Neural cell (in vitro differentiated cells): ENCODE results near the gene ACER2. TPM values are rescaled to one million over a fixed set of nuclear protein-coding genes. Genes with fewer than 3 reads are reported as not detected.
A peak's percentile ranks its signal among the peaks of the same experiment; 100 is the strongest.

Experiments used
- H2AFZ ChIP-seq: fragments of 200-600, 300-800 bp; sonication (generic), shearing (Covaris generic); 2 replicates; pipeline ENCODE4 v1.6.0; 2014; ENCODE audit warnings: low read depth, mild to moderate bottlenecking, antibody characterized with exemption, low read length, moderate library complexity
- H3F3A ChIP-seq: fragments of 200-600 bp; shearing (Covaris generic); 2 replicates; pipeline ENCODE4 v1.6.1; 2016; ENCODE audit warnings: mild to moderate bottlenecking, moderate library complexity, mixed read lengths, antibody characterized with exemption, low read length; ENCODE audit not compliant: insufficient read depth, poor library complexity, severe bottlenecking
- H3K27ac ChIP-seq: fragments of 200-600, 300-800 bp; sonication (generic), shearing (Covaris generic); 2 replicates; pipeline ENCODE4 v1.5.1; 2014; ENCODE audit warnings: mild to moderate bottlenecking, low read length, moderate library complexity
- H3K27me3 ChIP-seq: fragments of 300-800, 200-600 bp; sonication (generic), shearing (Covaris generic); 2 replicates; pipeline ENCODE4 v1.6.0; 2014; ENCODE audit warnings: mild to moderate bottlenecking, low read depth, low read length, moderate library complexity; ENCODE audit not compliant: insufficient read depth
- H3K36me3 ChIP-seq: fragments of 300-800, 200-600 bp; sonication (generic), shearing (Covaris generic); 2 replicates; pipeline ENCODE4 v1.5.1; 2014; ENCODE audit warnings: mild to moderate bottlenecking, antibody characterized with exemption, low read length, moderate library complexity; ENCODE audit not compliant: insufficient read depth
- H3K4me2 ChIP-seq: fragments of 300-800, 200-600 bp; sonication (generic), shearing (Covaris generic); 2 replicates; pipeline ENCODE4 v1.6.0; 2014; ENCODE audit warnings: mild to moderate bottlenecking, low read length
- H3K4me3 ChIP-seq: fragments of 300-800, 200-600 bp; sonication (generic), shearing (Covaris generic); 2 replicates; pipeline ENCODE4 v1.5.1; 2014; ENCODE audit warnings: mild to moderate bottlenecking, low read length, moderate library complexity
- H3K79me2 ChIP-seq: fragments of 200-600 bp; shearing (Covaris generic); replicated peaks from 2 replicates; pipeline ENCODE4 v1.6.0; 2014; ENCODE audit warnings: mild to moderate bottlenecking, low read length, moderate library complexity; ENCODE audit not compliant: insufficient read depth
- H3K9ac ChIP-seq: fragments of 300-800, 200-600 bp; sonication (generic), shearing (Covaris generic); 2 replicates; pipeline ENCODE4 v1.6.1; 2016; ENCODE audit warnings: mild to moderate bottlenecking, low read length, mixed read lengths
- H3K9me2 ChIP-seq: fragments of 200-600 bp; shearing (Covaris generic); 2 replicates; pipeline ENCODE4 v1.6.1; 2016; ENCODE audit warnings: mild to moderate bottlenecking, low read length, mixed read lengths; ENCODE audit not compliant: insufficient read depth
- H3K9me3 ChIP-seq: fragments of 200-600, 300-800 bp; sonication (generic), shearing (Covaris generic); 2 replicates; pipeline ENCODE4 v1.6.1; 2016; ENCODE audit warnings: mild to moderate bottlenecking, mixed run types, low read length, moderate library complexity, mixed read lengths
- H4K20me1 ChIP-seq: fragments of 200-600 bp; shearing (Covaris generic); 2 replicates; pipeline ENCODE4 v1.6.1; 2016; ENCODE audit warnings: mild to moderate bottlenecking, mixed run types; ENCODE audit not compliant: insufficient read depth
- CTCF ChIP-seq: fragments of 450-650 bp; IDR thresholded peaks from 2 replicates; pipeline ENCODE4 v1.5.1; 2014; ENCODE audit warnings: antibody characterized with exemption, mild to moderate bottlenecking, moderate library complexity; ENCODE audit not compliant: poor library complexity, severe bottlenecking
- EP300 ChIP-seq: fragments of 450-650 bp; conservative IDR thresholded peaks from 2 replicates; pipeline ENCODE4 v1.6.1; 2014; ENCODE audit warnings: antibody characterized with exemption, mild to moderate bottlenecking, moderate library complexity; ENCODE audit not compliant: poor library complexity, severe bottlenecking
- MXI1 ChIP-seq: fragments of 450-650 bp; conservative IDR thresholded peaks from 2 replicates; pipeline ENCODE4 v1.6.1; 2014; ENCODE audit warnings: antibody characterized with exemption, mild to moderate bottlenecking; ENCODE audit not compliant: poor library complexity, severe bottlenecking
- POLR2AphosphoS5 ChIP-seq: IDR thresholded peaks from 2 replicates; pipeline ENCODE4 v1.6.1; 2012
- RAD21 ChIP-seq: fragments of 450-650 bp; conservative IDR thresholded peaks from 2 replicates; pipeline ENCODE4 v1.6.1; 2014; ENCODE audit warnings: antibody characterized with exemption, mild to moderate bottlenecking, moderate library complexity
- REST ChIP-seq: IDR thresholded peaks from 2 replicates; pipeline ENCODE4 v1.6.1; 2012; ENCODE audit warnings: borderline replicate concordance
- SMC3 ChIP-seq: fragments of 450-650 bp; conservative IDR thresholded peaks from 2 replicates; pipeline ENCODE4 v1.6.1; 2014; ENCODE audit warnings: antibody characterized with exemption, mild to moderate bottlenecking, moderate library complexity; ENCODE audit not compliant: poor library complexity
- TAF1 ChIP-seq: IDR thresholded peaks from 2 replicates; pipeline ENCODE4 v1.6.1; 2012; ENCODE audit warnings: low read depth
- polyA plus RNA-seq: library from polyadenylated mRNA; depleted of rRNA; stranded (reverse); fragments of >200 nt; gene quantifications from 2 replicates; pipeline ENCODE4 v1.2.3, GENCODE V29; 2014

The ACER2 gene
- polyA plus RNA-seq, 1 donor from 2014 or later = 3.0 TPM

GRCh38 chr9:19376931-19377330 is 31.9 kb upstream of the ACER2 start:
- Histone ChIP-seq H3K27ac (no peak overlapping the region), H3K9me3 (no peaks in the 10 kb centered on the region), H3K79me2 (peaks cover 14% of the 10 kb centered on the region), H2AFZ (no peak overlapping the region), H3K9ac (no peak overlapping the region), H3K9me2 (no peaks in the 10 kb centered on the region), H3F3A (peaks cover 6% of the 10 kb centered on the region), H3K36me3 (peaks cover 5% of the 10 kb centered on the region), H4K20me1 (no peaks in the 10 kb centered on the region), H3K27me3 (no peaks in the 10 kb centered on the region), H3K4me3 (no peak overlapping the region), H3K4me2 (no peak overlapping the region)
- TF ChIP-seq EP300 = no peak
- no peak for TF ChIP-seq POLR2AphosphoS5
- TF ChIP-seq MXI1 = no peak
- TF ChIP-seq CTCF = no peak
- TF ChIP-seq REST = no peak

- Histone ChIP-seq H3K27me3 (no peaks in the 10 kb centered on the region), H3K79me2 (peaks cover 14% of the 10 kb centered on the region), H3K4me3 (peak overlapping the region; percentile 78), H4K20me1 (no peaks in the 10 kb centered on the region), H3K9me2 (no peaks in the 10 kb centered on the region), H3K36me3 (peaks cover 5% of the 10 kb centered on the region), H3K27ac (no peak overlapping the region), H3K9me3 (no peaks in the 10 kb centered on the region), H3K4me2 (no peak overlapping the region), H2AFZ (no peak overlapping the region), H3F3A (peaks cover 6% of the 10 kb centered on the region), H3K9ac (no peak overlapping the region)
- TF ChIP-seq POLR2AphosphoS5 (no peak), TAF1 (no peak), EP300 (no peak), MXI1 (no peak)
These were observed 30.6 kb upstream of the ACER2 start for GRCh38 chr9:19378164-19378563.

GRCh38 chr9:19378647-19379046 is 30.2 kb upstream of the ACER2 start:
- peak overlapping the region; percentile 86 for H3K4me2 ChIP-seq
- TF ChIP-seq TAF1 (no peak), REST (no peak), EP300 (no peak), SMC3 (no peak), RAD21 (no peak), CTCF (no peak), MXI1 (no peak)
- H3K27ac ChIP-seq = no peak overlapping the region
- peaks cover 14% of the 10 kb centered on the region for H3K79me2 ChIP-seq
- H4K20me1 ChIP-seq = no peaks in the 10 kb centered on the region
- no peaks in the 10 kb centered on the region for H3K9me3 ChIP-seq
- no peaks in the 10 kb centered on the region for H3K9me2 ChIP-seq
- peaks cover 5% of the 10 kb centered on the region for H3K36me3 ChIP-seq
- H3K27me3 ChIP-seq = no peaks in the 10 kb centered on the region
- H2AFZ ChIP-seq = no peak overlapping the region
- H3K9ac ChIP-seq = peak overlapping the region; percentile 77
- peaks cover 6% of the 10 kb centered on the region for H3F3A ChIP-seq
- peak overlapping the region; percentile 78 for H3K4me3 ChIP-seq
